Activated T-cell treated with anti-CD3 and anti-CD28 coated beads, Interleukin-2, amount 50 U/mL, for 48 hours (primary cell): ENCODE data around the gene CLCN6.

Experiments used
- DNase-seq, 2 experiments: peaks; one replicate each; pipeline ENCODE4 v3.0.0-alpha.2; 2020

The CLCN6 gene, protein sequence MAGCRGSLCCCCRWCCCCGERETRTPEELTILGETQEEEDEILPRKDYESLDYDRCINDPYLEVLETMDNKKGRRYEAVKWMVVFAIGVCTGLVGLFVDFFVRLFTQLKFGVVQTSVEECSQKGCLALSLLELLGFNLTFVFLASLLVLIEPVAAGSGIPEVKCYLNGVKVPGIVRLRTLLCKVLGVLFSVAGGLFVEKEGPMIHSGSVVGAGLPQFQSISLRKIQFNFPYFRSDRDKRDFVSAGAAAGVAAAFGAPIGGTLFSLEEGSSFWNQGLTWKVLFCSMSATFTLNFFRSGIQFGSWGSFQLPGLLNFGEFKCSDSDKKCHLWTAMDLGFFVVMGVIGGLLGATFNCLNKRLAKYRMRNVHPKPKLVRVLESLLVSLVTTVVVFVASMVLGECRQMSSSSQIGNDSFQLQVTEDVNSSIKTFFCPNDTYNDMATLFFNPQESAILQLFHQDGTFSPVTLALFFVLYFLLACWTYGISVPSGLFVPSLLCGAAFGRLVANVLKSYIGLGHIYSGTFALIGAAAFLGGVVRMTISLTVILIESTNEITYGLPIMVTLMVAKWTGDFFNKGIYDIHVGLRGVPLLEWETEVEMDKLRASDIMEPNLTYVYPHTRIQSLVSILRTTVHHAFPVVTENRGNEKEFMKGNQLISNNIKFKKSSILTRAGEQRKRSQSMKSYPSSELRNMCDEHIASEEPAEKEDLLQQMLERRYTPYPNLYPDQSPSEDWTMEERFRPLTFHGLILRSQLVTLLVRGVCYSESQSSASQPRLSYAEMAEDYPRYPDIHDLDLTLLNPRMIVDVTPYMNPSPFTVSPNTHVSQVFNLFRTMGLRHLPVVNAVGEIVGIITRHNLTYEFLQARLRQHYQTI

GRCh38 chr1:11805422-11806306, at the start of gene CLCN6, which contains the start of gene MTHFR:
Gene CLCN6 (plus strand): TSS chr1:11806191. CDS start chr1:11806263, 72 bp downstream.
Gene MTHFR (minus strand): TSS chr1:11805964. CDS start chr1:11803116, 2,848 bp downstream.
- DNase-seq: peak; percentile 98 to 99

GRCh38 chr1:11757047-11757446, 48.9 kb upstream of the CLCN6 start:
- no peak for DNase-seq

DNA sequence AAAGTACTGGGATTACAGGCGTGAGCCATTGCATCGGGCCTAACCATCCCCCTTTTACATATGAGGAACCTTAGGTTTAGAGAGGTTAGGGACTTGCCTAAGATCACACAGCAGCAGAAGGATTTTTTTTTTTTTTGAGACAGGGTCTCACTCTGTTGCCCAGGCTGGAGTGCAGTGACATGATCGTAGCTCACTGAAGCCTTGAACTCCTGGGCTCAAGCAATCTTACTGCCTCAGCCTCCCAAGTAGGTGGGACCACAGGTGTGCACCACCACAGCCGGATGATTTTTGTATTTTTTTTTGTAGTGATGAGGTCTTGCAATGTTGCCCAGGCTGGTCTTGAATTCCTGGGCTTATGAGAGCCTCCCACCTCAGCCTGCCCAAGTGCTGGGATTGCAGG, 46.2 kb upstream of the CLCN6 start:
- no peak for DNase-seq

DNA sequence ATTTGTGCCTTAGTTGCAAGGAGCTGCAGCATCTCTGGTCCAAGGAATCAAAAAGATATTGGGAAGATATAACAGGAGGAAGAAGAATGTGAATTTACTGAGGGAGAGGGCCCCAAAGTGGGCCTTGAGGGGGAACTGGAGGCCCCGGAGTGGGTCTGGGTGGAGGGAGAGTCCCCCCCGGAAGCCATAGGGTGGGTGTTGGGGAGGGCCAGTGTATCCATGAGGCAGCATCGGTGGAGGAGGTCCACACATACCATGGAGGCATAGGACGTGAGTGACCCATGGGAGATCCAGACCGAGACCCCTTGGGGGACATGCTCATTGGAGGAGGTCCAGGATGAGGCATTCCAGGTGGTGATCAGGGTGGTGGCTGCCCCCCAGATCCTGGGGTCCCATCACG, 44.7 kb upstream of the CLCN6 start:
- DNase-seq: no peak

GRCh38 chr1:11761988-11762406, 44.0 kb upstream of the CLCN6 start, which contains the start of gene C1orf167:
Gene C1orf167 (plus strand): TSS chr1:11762193. CDS start chr1:11764401, 2,208 bp downstream.
- peak; percentile 51 to 58 for DNase-seq

DNA sequence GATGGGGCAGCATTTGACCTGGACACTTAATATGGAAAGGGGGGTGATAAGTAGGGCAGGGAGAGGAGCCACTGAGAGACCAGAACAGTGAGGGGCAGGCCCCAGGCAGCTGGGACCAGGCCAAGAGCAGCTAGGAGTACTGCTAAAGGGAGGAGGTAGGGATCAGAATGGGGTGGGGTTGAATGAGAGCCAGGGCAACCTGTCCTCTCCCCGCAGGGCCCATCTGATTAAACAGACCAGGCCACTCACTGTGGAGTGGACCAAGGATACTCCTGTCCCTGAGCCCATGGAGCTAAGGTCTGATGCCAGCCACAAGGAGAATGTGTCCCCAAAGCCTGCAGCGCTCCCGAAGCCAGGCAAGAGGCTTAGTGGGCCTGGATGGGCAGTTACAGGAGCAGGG, 41.9 kb upstream of the CLCN6 start:
- DNase-seq: no peak

DNA sequence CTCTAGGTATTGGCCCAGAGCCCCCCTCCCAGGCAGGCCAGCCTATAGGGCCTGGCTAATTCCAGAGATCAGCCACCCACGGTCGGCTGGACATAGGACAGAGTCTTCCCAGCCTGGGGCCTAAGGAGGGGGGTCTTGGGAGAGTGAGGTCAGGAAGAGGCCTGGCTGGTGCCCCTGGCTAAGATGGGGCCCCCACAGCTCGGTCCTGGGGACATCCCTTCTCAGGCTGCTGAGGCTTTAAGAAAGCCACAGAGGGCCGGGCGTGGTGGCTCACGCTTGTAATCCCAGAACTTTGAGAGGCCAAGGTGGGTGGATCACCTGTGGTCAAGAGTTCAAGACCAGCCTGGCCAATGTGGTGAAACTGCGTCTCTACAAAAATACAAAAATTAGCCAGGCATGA, 41.5 kb upstream of the CLCN6 start:
- no peak for DNase-seq

DNA sequence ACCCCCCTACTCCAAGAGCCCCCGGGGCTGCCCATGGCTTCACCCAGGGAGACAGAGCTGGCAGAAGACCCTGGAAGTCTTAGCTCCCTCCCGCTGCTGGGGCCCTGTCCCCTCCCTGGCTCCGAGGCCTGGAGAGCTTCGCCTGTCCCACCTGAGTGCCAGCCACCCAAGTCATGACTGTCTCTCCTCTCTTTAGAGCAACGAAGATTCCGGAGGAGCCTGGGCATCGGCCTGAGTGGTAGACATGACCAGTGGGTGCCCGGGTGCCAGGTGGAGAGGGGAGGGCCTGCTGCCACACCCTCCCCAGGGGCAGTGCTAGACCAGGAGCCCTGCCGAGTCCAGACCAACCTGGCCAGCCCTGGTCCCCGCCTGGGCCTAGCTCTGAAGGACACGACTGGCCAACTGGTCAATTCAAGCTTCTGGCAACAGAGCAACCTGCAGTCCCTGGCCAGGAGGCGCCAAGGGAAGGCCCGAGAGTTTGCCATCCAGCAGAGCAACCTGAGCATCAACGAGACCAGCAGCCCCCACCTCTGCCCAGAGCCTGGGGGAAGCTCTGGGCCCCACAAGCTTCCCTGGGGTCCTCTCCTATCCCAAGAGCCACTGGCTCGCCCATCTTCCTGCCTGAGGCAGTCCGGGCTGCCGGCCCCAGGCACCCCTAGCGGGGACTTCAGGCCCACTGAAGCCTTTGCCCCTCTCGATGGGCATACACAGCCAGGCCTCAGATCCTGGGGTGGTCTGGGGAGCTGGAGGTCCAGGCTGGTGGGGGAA, 40.1 kb upstream of the CLCN6 start:
- no peak for DNase-seq

DNA sequence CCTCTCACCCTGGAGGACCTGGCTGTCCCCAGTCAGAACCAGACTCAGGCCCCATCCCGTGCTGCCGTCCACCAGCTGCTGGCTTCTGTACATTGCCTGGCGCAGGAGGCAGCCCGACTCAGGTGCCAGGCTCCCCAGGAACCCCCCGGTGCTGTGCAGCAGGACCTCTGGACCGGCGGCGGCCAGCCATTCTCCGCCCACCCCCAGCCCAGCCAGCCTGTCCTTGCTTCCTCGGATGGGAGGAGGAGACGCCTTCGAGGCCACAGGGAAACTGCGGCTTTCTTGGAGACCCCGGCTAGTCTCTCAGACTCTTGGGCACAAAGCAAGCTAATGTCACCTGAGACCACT, 39.6 kb upstream of the CLCN6 start:
- no peak for DNase-seq

GRCh38 chr1:11767922-11768704, 37.9 kb upstream of the CLCN6 start:
- DNase-seq: no peak

GRCh38 chr1:11768821-11769220, 37.2 kb upstream of the CLCN6 start:
- no peak for DNase-seq

DNA sequence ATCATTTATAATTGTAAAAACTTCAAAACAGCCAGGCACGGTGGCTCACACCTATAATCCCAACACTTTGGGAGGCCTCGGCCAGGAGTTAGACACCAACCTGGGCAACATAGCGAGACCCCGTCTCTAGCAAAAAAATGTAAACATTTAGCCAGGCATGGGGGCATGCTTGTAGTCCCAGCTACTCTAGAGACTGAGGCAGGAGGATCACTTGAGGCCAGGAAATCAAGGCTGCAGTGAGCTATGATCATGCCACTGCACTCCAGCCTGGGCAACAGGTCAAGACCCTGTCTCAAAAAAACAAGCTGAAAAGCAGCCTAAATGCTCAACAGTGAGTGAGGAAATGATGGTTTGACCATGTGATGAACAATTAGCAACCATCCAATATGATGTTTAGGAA, 36.7 kb upstream of the CLCN6 start:
- DNase-seq: no peak

GRCh38 chr1:11770011-11770410, 36.0 kb upstream of the CLCN6 start:
- DNase-seq: no peak

GRCh38 chr1:11771481-11772043, 34.4 kb upstream of the CLCN6 start:
- DNase-seq: no peak

DNA sequence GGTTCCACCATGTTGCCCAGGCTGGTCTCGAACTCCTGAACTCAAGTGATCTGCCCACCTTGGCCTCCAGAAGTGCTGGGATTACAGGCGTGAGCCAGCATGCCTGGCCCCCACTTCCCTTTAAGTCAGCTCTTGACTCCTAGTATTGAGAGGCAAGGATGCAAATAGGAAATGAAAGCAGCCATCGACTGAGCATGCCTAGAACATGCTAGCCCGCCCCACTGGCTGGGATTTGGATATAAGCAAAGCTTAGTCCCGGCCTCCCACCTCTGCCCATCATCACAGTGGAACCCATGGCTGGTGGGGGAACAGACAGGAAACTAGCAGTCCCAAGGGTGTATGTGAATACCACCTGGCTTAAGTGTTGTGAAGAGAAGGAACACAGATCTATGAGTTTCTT, 33.5 kb upstream of the CLCN6 start:
- no peak for DNase-seq

DNA sequence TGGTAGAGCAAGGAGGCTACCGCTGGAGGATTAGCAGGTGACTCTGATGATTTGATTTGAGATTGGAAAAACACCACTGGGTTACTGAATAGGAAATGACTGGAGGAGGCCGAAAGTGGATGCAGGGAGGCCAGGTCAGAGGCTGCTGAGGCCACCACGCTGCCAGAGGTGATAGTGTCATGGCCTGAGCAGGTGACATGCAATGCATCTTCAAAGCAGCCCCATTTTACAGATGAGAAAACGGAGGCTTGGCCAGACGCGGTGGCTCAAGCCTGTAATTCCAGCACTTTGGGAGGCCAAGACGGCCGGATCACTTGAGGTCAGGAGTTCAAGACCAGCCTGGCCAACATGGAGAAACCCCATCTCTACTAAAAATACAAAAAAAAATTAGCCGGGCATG, 31.2 kb upstream of the CLCN6 start:
- no peak for DNase-seq

GRCh38 chr1:11777658-11778322, 28.2 kb upstream of the CLCN6 start:
- DNase-seq: no peak

GRCh38 chr1:11778336-11778735, 27.7 kb upstream of the CLCN6 start:
- DNase-seq: no peak

DNA sequence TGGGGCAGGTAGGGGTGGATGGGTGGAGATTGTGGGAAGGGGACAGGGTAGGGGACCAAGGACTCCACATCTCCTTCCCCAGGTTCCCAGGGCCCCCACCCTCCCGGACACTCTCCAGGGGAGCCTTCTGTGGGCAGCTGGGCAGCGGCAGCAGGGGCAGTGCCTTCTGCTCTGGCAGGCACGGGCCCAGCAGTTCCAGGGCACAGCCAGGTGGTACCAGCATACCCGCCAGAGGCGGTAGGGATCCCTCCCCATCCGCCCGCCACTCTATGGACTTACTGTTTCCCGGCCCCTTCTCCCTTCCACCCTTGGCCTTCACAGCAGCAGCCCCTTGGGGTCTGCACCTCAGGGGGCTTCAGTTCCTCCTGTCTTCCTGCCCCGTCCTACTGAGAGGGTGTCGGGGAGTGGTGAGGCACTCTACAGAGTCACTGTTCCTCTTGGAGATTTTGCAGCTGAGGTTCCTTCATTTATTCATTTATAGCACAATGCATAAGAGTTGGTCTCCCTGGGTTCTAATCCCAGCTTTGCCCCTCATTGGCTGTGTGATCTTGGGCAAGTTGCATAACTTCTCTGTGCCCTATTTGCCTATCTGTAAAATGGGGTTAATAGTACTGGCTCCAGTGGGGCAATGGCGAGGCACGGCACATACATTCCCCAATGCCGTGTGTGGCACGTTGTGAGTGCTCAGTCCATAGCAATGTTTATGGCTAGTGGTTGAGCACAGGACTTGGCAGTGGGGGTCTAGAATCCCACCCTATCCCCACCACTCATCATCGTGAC, 27.0 kb upstream of the CLCN6 start:
- no peak for DNase-seq
